Breast epithelium (tissue), 3 donors: ENCODE measurements around the gene SIGLEC14.

ENCODE experiments used
- POLR2A ChIP-seq: fragments of 450-650 bp; IDR thresholded peaks from one replicate; pipeline ENCODE4 v1.6.1; 2016; ENCODE audit warnings: antibody characterized with exemption, mild to moderate bottlenecking, moderate library complexity
- POLR2AphosphoS5 ChIP-seq, 3 donors: sonication (generic); formaldehyde crosslinking; IDR thresholded peaks; one replicate each; pipeline ENCODE4 v1.6.1; 2017; ENCODE audit warnings: antibody characterized with exemption in 3 of 3

- no peak for TF ChIP-seq POLR2AphosphoS5 (IDR thresholded peaks at IDR 0.05)
- no peak for TF ChIP-seq POLR2A
Observed at GRCh38 chr19:51607920-51608562, 38.6 kb downstream of the SIGLEC14 start.
